GM19455 (cell line): ENCODE measurements around the gene NPB.

Experiments used
- ATAC-seq: cut with Tn5 transposase; IDR thresholded peaks from one replicate; pipeline ENCODE4 v1.9.1; 2021; ENCODE audit not compliant: unreplicated experiment

NPB gene

GRCh38 chr17:81902023-81902652, at the start of gene NPB:
NPB (plus strand) TSS chr17:81902238; CDS start chr17:81902278, 40 bp downstream.
- ATAC-seq: no peak

GRCh38 chr17:81854974-81855774, 46.9 kb upstream of the NPB start:
- no peak for ATAC-seq

GRCh38 chr17:81858170-81858966, 43.7 kb upstream of the NPB start:
- no peak for ATAC-seq

- no peak for ATAC-seq
These were observed 42.8 kb upstream of the NPB start for GRCh38 chr17:81858967-81859905.

GRCh38 chr17:81859906-81860755, 41.9 kb upstream of the NPB start, which contains the start of gene P4HB:
P4HB (minus strand) TSS chr17:81860535; CDS start chr17:81860471, 64 bp downstream.
- ATAC-seq: peak; percentile 8

- ATAC-seq: peak; percentile 79
These were observed 41.1 kb upstream of the NPB start for GRCh38 chr17:81860756-81861568.

GRCh38 chr17:81863123-81863675, 38.8 kb upstream of the NPB start:
- no peak for ATAC-seq

- no peak for ATAC-seq
These were observed 37.9 kb upstream of the NPB start for GRCh38 chr17:81863833-81864768.

GRCh38 chr17:81865358-81865732, 36.7 kb upstream of the NPB start:
- ATAC-seq: no peak

GRCh38 chr17:81865733-81866439, 36.2 kb upstream of the NPB start:
- ATAC-seq: no peak

- ATAC-seq: no peak
These were observed 35.4 kb upstream of the NPB start for GRCh38 chr17:81866440-81867169.

- no peak for ATAC-seq
These were observed 34.7 kb upstream of the NPB start for GRCh38 chr17:81867170-81867990.

GRCh38 chr17:81867991-81868673, 33.9 kb upstream of the NPB start:
- ATAC-seq: no peak

GRCh38 chr17:81868674-81869220, 33.3 kb upstream of the NPB start:
- no peak for ATAC-seq
